Muscle layer of duodenum (tissue), 2 donors: ENCODE measurements around the gene SORCS2.

ENCODE experiments used
- H3K27ac ChIP-seq: one replicate; pipeline ENCODE4 v1.7.0; 2013; ENCODE audit warnings: mild to moderate bottlenecking, low read length
- H3K27me3 ChIP-seq: one replicate; pipeline ENCODE4 v1.7.0; 2013; ENCODE audit warnings: low read depth, mild to moderate bottlenecking, control low read depth, low read length
- H3K36me3 ChIP-seq, 2 donors: one replicate each; pipeline ENCODE4 v1.7.0; 2013; ENCODE audit warnings: low read length in 2 of 2, control low read depth in 1 of 2, mild to moderate bottlenecking in 1 of 2; ENCODE audit not compliant: insufficient read depth in 2 of 2, control insufficient read depth in 1 of 2
- H3K4me1 ChIP-seq, 2 donors: one replicate each; pipeline ENCODE4 v1.7.0; 2013; ENCODE audit warnings: low read length in 2 of 2, mild to moderate bottlenecking in 2 of 2, control low read depth in 1 of 2, moderate library complexity in 1 of 2; ENCODE audit not compliant: insufficient read depth in 2 of 2, control insufficient read depth in 1 of 2
- H3K4me3 ChIP-seq, 2 donors: one replicate each; pipeline ENCODE4 v1.7.0; 2013; ENCODE audit warnings: low read length in 2 of 2, low read depth in 1 of 2, mild to moderate bottlenecking in 1 of 2
- H3K9me3 ChIP-seq, 2 donors: one replicate each; pipeline ENCODE4 v1.7.0; 2013; ENCODE audit warnings: low read length in 2 of 2, control low read depth in 1 of 2, mild to moderate bottlenecking in 1 of 2; ENCODE audit not compliant: control insufficient read depth in 1 of 2
- donor health status: healthy.

The SORCS2 gene

DNA sequence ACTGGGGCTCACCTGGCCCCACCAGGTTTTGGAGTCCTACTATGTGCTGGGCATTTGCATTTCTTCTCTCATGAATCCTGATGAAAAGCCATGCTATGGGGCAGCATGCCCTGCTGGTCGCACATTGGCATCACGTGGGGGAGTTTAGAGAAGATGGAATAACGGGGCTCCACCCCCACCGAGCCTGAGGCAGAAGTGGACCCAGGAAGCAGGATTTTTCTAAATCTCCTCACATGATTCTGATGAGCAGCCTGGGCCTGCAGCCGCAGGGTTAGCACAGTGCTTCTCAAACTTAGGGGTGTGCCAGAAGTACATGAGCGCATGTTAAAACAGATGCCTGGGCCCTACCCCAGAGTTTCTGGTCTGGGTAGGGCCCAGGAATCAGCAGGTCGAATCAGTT, 4.6 kb upstream of the SORCS2 start:
- H3K27ac ChIP-seq = no peak overlapping the region
- H3K36me3 ChIP-seq = no peaks in the 10 kb centered on the region
- peaks cover 0 to 10% of the 10 kb centered on the region in 2 donors for H3K4me1 ChIP-seq
- H3K4me3 ChIP-seq = no peak overlapping the region
- H3K27me3 ChIP-seq = peaks cover 3% of the 10 kb centered on the region
- H3K9me3 ChIP-seq = no peaks in the 10 kb centered on the region

DNA sequence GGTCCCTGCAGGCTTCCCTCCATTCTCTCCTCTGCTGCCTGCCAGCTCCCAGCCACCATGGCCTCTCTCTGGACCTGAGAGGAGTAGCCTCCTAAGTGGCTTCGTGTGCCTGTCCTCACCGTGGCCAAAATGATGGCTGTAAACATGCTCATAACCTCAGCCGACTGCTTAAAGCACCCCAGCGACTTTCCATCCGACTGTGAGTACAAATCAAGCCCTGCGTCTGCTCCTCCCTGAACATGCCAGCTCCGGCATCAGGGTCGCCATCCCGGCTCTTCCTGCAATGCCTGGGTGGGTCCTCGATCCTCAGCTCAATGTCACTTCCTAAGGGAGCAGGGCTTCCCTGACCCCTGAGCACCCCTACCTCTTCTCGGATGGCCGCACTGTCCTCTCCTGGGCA, 3.3 kb upstream of the SORCS2 start:
- Histone ChIP-seq H3K9me3 (no peaks in the 10 kb centered on the region), H3K27me3 (peaks cover 15% of the 10 kb centered on the region), H3K4me1 (peaks cover 0 to 21% of the 10 kb centered on the region in 2 donors), H3K4me3 (no peak overlapping the region), H3K27ac (no peak overlapping the region), H3K36me3 (no peaks in the 10 kb centered on the region)

- Histone ChIP-seq H3K9me3 (no peaks in the 10 kb centered on the region), H3K36me3 (no peaks in the 10 kb centered on the region), H3K4me3 (no peak overlapping the region), H3K27ac (no peak overlapping the region), H3K27me3 (peaks cover 21% of the 10 kb centered on the region), H3K4me1 (peaks cover 0 to 27% of the 10 kb centered on the region in 2 donors)
Measured at GRCh38 chr4:7189475-7190277, 2.7 kb upstream of the SORCS2 start.

DNA sequence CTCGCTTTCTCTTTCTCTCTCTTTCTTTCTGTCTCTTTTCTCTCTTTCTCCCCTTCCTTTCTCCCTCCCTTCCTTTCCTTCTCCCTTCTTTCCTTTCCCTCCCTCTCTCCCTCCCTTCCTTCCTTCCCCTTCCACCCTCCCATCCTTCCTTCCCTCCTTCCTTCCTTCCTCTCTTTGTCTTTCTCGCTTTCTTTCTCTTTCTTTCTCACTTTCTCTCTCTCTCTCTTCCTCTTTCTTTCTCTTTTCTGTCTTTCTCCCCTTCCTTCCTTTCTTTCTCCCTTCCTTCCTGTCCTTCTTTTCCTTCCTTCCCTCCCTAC, 2.1 kb upstream of the SORCS2 start:
- Histone ChIP-seq H3K27me3 (peaks cover 23% of the 10 kb centered on the region), H3K4me1 (peaks cover 0 to 28% of the 10 kb centered on the region in 2 donors), H3K36me3 (no peaks in the 10 kb centered on the region), H3K27ac (no peak overlapping the region), H3K4me3 (no peak overlapping the region), H3K9me3 (no peaks in the 10 kb centered on the region)

GRCh38 chr4:7190691-7191545, 1.4 kb upstream of the SORCS2 start:
- Histone ChIP-seq H3K4me3 (no peak overlapping the region), H3K9me3 (no peaks in the 10 kb centered on the region), H3K4me1 (peaks cover 0 to 28% of the 10 kb centered on the region in 2 donors), H3K27ac (no peak overlapping the region), H3K27me3 (peaks cover 23% of the 10 kb centered on the region), H3K36me3 (no peaks in the 10 kb centered on the region)

GRCh38 chr4:7191546-7192251, 639 bp upstream of the SORCS2 start:
- H3K9me3 ChIP-seq = no peaks in the 10 kb centered on the region
- H3K27me3 ChIP-seq = peaks cover 23% of the 10 kb centered on the region
- no peak overlapping the region for H3K27ac ChIP-seq
- H3K4me3 ChIP-seq = no peak overlapping the region
- peaks cover 0 to 28% of the 10 kb centered on the region in 2 donors for H3K4me1 ChIP-seq
- no peaks in the 10 kb centered on the region for H3K36me3 ChIP-seq

DNA sequence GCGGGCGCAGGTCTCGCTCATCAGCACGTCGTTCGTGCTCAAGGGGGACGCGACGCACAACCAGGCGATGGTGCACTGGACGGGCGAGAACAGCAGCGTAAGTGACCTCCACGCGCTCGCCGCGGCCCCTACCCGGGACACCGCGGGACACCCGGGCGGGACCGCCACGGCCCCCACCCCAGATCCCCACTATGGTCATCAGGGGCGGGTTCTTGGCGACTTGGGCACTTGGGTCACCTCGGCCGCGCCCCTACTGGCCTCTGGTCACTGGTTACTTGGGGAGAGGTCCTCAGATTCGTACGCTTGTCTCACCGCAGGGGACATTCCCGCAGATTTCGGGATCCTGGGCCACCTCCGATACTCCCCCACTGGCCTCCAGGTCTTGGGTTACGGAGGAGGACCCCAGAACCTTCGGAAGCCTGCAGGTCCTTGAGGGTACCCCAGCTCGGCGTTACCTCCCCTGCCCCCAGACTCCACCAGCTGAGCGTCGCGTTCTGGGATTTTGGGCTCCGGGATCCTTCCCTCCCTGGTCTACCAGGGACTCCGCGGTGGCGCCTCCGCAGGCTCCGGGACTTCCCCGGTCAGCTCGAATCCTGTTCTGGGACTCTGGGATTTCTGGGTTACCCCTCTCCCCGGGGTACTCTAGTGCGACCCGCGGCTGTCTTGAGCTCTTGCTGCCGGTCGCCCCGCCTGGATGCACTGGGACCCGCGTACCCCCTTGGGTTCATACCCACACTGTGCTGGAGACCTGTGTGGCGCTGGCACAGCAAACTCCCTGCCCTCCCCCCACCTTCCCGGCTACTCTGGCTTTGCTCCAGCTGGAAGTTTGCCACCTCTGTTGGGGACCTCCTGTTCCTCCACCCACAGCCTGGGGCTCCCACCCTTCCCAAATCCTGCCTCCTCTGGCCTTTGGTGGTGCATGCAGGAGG, 956 bp downstream of the SORCS2 start:
- no peaks in the 10 kb centered on the region for H3K36me3 ChIP-seq
- no peak overlapping the region for H3K27ac ChIP-seq
- H3K9me3 ChIP-seq = no peaks in the 10 kb centered on the region
- H3K4me3 ChIP-seq = peak overlapping the region; percentile 53 to 61
- peaks cover 23% of the 10 kb centered on the region for H3K27me3 ChIP-seq
- H3K4me1 ChIP-seq = peaks cover 0 to 28% of the 10 kb centered on the region in 2 donors

GRCh38 chr4:7194251-7195140, 2.2 kb downstream of the SORCS2 start:
- Histone ChIP-seq H3K27me3 (peaks cover 23% of the 10 kb centered on the region), H3K36me3 (no peaks in the 10 kb centered on the region), H3K27ac (no peak overlapping the region), H3K4me3 (peak overlapping the region in 1 of 2 donors; percentile 61), H3K4me1 (peaks cover 0 to 28% of the 10 kb centered on the region in 2 donors), H3K9me3 (no peaks in the 10 kb centered on the region)

DNA sequence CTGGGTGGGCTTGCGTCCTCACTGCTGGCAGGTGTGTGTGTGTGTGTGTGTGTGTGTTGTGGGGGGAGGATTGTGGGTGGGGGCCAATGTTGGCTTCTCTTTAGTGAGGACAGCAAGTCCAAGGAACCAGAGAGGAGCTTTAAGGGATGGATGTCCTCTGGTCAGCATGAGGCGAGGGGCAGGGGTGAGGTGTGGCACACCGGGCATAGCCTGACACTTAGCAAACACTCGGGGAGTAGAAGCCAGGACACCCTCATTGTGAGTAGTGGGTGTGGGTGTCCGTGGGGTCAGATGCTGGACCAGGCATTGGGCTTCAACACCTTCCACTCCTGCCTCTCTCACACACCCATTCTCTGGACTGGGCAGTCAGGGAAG, 2.8 kb downstream of the SORCS2 start:
- H3K9me3 ChIP-seq = no peaks in the 10 kb centered on the region
- H3K27ac ChIP-seq = no peak overlapping the region
- no peaks in the 10 kb centered on the region for H3K36me3 ChIP-seq
- no peak overlapping the region for H3K4me3 ChIP-seq
- H3K4me1 ChIP-seq = peaks cover 0 to 28% of the 10 kb centered on the region in 2 donors
- H3K27me3 ChIP-seq = peaks cover 23% of the 10 kb centered on the region
